Inflammatory macrophage treated with lipopolysaccharide for 4 hours (primary cell): Measurements from ENCODE around the gene KLF13.

Experiments
- DNase-seq: peaks from one replicate; pipeline ENCODE4 v3.0.0-alpha.2; 2020

The KLF13 gene

DNA sequence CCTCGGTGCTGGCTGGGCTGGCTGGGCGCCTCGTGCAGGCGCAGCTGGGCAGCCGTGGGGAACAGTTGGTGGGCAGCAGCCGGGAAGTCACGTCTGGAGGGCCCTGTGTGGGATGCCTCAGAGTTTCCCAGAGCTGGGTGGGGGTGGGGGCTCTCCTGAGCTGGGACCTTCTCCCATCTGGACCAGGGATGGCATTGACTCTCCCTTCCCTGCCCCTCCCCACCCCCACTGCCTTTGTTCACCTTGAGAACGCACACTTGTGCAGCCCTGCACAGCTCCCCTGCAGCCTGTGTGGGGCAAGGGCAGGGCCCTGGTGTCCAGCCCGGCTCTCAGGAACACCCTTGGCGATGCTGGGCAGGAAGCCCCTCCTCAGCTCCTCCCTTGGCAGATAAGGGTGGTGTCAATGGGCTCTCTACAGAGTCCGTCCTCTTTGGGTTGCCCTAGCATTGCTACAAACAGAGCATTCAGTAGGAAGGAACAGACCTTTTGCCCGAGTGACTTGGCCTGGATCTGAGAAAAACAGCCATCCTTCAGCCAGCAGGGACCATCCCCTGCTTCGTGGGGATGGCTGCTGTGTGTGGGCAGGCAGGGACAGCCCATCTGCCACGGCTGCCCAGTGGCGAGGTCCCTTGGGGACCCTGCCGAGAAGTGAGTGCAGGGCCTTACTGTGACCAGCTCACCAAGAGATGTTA is 25.5 kb upstream of the KLF13 start:
- DNase-seq, result no peak

DNA sequence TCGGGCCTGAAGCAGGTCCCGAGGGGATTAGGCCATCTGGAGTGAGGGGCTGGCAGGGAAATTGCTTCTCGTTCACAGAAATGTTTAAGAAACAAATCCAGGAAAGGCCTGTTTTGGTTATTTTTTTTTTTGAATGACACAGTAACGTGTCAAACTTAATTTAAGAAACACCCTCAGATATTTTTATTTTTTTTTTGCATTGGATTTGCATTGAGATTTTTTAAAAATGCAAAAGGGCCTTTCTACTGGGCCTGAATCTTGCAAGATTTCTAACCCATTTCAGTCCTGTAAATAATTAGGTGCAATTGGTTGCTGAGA is 25.0 kb upstream of the KLF13 start:
- no peak for DNase-seq

DNA sequence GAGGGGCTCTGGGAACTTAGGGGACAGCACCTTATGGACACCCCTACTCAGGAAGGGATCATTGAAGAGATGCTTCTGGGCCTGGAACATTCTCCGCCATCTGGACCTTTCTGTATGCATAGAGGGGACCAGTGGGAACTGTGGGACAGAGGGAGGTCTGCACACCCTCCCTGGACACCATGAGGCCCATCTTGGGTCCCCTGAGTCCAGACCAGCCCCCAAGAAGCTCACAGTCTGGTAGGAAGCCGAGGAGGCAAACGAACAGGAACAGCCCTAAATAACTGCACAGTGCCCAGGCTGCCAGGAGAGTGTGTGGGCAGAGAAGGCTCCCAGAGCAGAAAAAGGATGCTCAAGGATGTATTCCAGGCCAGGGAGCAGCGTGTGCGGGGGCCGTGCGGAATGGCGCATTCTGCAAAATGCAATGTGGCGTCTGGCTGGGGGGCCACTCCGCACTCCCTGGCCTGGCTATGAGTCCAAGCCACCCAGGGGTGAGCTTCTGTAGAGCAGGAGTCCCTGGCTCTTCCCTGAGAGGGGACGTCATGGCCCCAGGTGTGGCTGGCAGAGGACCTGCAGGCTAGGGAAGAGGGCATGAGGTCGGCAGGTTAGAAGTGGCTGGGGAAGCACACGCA is 24.5 kb upstream of the KLF13 start:
- no peak for DNase-seq

DNA sequence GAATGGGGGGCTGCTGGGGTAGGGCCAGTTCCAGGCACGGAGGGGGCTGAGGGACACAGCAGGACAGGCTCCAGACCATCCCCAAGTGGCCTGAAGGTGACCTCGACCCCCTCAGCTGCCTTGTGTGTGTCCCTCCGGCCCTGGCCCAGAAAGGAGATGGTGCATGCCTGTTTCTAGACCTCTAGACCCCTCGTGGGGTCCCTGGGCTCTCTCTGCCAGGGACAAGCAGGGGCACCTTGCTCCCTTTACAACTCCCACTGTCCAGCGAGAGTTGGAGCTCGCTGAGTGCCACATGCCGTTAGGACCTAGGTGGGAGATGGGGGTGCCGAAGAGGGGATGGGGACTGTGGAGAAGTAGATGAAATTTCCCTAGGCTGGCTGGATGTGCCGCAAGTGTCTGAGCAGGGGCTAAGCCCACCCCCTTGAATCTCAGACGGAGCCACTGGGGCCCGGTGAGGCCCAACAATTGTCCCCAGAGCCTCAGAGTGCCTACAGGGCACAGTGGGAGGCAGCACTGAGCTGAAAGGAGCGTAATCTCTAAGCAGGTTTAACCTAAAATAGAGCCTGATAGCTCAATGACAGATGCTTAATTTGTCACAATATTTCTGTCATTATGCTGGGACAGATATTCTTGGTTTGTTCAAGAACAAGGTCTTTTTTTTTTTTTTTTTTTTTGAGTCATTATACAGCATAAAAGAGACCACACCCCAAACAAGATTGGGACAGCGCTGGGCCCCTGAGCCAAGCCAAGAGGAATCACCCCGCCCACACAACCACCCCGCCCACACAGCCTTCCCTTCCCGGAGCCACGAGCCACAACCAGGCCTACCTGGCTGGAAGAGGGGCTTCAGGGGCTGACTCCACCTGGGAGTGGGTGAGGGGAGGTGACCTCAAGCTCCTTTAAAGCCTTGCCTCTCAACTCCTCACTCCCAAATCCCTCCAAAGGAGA is 23.6 kb upstream of the KLF13 start:
- DNase-seq, result peak; percentile 48

DNA sequence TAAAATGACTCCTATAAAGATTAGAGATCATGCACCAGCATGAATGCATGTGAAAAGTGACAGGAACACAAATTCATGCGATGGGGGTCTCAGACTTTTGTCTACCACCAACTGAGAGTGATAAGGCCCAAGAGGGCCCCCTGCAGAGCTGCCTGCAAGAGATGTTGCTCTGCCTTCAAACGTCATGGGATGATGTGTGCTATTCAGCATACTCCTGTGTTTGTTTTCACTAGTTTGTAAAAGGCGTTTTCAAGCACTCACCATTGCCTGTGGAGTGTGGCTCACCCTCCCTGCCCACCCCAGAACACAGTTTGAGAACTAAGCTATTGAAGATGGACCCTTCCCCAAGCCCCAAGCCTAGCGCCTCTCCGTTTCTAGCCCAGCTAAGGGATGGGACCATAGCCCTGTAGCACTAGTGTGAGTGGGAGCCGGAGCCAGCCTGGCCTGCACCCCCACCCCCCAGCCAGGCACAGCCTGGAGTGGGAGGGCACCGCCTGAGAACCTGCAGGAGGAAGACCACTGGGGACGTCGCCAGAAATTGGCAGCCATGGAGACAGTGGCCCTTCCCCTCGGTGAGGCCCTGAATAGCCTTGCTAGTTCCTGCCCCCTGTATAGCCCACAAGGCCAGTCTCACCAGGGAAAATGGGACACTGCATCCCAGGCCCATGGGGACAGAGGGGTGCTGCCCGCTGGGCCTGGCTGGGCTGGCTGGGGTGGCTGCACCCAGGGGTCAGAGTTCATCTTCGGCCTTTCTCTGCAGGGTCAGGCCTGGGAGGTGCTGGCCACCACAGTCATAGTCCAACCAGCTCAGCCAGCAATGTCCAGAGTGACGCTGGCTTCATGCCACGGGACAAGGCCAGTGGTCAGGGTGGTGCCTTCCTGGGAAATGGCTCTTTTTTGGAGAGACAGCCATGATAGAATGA is 22.6 kb upstream of the KLF13 start:
- DNase-seq, result no peak

DNA sequence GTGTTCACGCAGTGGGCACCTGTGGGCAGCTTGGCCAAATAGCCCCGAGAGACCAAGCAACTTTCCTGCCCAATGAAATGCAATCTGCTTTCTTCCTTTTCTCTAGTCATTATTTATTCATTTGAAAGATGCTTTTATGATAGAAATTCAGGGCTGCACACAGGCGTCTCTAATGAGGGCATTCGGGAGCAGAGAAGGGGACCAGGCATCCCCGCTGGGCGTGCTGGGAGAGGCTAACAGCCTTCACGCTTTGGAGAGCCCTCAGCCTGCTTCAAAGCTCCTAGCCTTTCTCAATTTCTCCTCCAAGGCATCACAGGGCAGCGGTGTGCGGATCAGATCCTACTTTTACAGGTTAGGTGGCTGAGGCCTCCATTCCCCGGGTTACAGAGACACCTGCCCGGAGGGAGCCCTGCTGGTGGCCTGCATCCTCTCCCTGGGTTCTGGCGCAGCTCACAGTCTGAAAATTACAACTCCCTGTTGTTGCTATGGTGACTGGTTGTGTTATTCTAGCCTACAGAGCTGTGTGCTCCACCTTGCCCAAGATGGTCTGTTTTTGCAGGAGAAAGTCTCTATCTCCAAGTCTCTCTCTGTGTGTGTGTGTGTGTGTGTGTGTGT is 21.8 kb upstream of the KLF13 start:
- DNase-seq, result no peak

DNA sequence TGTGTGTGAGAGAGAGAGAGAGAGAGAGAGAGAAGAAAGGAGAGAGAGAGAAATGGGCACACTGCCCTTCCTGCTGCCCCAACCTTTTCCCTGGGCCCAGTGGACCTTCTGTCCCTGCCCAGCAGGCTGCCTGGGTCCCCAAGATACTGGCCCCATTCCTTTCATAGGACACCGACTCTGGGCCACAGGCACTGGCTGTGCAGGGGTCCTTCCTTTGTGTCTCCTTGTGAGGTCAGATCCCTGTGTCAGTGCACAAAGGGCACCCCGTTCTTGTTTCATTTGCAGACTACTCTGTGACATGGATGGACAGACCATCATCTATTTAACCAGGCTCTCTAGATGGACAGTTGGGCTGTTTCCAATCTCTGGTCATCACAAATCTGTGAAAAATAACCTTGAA is 21.3 kb upstream of the KLF13 start:
- no peak for DNase-seq

DNA sequence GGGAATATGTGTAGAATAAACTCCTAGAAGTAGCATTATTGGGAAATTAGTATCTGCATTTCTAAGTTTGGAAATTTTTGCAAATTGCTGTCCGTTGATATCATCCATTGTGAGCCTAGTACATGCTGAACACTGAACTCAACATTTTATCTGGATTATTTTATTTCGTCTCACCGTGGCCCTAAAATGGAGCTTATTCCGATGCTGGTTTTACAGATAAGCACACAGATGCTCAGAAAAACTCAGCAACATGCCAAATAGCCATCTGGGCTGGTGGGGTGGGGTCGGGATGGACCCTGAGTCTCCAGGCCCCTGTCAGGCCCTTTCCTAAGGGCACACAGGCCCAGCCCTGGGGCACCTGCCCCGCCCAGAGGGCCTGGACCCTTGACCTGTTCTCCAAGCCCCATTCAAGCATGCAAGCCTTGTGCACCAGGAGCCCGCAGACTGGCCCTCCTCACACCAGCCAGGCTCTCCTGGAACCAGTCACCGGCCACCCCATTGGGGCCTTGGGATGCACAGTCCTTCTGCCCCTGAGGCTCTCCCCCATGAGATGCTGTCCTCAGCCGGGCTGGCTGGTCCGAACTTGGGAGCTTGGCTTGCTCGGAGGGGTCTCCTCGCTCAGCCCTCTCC is 20.7 kb upstream of the KLF13 start:
- no peak for DNase-seq

DNA sequence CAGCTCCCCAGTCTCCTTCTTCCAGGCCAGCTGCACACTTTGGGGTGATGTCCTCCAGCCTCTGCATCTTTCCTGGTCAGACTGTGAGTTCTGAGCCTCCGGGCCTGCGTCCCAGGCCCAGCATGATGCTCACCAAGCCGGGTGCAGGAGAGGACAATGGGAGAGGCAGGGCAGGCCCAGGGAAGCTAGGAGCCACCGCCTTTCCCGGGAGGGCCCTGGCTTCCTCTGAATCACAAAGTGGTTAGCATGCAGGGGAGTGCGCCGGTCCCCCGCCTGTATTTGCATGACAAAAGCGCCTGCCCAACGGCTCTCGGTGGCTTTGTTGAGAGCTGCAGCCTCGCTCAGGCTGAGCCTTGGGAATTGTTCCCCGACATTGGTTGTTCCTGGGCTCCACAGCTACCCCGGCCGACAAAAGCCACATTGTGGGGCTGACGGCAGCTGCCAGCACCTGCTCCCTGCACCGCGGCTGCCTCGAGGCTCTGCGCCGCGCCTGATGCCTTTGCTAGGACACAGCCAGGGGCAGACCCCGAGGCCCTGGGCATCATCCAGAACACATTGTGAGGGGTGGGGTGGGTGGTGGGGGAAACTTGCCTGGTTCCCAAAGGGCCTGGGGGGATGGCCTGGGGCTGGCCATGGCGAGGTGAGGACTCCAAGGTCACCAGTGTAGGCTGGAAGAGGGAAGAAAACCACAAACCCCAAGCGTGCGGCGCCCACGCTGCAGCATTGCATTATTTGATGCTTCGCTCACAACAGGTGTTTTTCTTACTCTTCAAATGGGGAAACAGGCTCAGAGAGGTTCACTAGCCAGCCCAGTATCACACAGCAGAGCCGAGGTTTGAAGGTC is 20.0 kb upstream of the KLF13 start:
- DNase-seq, result no peak

DNA sequence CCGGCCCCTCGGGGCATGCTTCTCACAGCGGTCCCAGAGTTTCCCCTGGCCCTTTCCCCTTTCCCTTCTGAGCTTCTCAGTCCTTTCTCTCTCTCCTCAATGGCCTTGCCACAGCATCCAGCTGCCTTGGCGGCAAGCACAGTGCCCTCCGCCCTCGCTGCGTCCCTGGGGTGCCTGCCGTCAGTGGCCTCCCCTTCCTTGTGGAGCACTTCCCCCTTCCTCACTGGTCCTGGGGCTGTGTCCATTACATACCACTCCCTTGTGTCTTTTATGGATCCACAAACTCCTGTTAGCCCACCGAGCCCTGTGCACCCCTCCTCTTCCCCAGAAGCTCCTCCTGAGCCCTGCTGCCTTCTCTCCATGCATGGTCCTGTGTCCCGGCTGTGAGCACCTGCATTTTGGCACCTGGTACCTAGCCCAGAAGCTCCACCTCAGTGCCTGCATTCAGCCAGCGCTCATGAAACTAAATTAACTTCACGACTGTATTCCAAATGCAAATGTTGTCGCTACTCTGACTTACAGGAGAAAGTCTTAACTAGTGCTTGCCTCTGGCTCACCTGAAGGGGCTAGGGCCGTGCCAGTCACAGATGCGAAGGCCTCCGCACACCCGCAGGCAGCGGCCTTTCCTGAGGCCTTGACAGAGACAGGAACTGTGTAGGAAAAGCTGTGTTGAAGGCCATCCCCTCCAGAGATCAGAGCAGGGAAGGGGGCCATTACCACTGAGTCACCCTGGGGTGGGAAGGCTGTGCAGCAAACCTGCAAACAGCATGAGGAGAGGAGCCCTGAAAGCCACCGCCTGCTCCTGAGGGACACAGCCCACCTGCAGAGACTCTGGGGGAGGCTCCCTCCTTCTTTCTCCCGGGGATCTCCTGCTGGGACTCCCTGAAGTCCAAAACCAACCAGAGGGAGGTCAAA is 19.1 kb upstream of the KLF13 start:
- DNase-seq, result no peak

DNA sequence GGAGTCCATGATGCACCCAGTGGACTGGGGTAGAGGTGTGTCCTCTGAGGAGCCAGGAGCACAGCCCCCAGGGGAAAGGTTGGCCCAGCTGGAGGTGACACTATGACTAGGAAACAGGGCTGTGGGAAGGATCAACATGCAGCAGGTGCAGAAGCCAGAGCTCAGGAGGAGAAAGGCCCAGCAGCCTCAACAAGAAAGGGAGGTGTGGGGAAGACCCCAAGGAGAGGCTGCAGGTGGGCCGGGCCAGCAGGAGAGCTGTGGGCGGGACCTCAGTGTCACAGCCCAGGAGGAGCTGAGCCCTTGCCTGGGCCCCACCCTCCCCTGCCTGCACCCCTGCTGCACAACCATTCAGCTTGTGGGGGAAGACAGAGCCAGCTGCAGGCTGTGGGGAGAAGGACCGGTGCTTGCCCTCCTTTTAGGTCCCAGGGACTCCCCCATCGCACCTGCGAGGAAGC is 18.4 kb upstream of the KLF13 start:
- no peak for DNase-seq

DNA sequence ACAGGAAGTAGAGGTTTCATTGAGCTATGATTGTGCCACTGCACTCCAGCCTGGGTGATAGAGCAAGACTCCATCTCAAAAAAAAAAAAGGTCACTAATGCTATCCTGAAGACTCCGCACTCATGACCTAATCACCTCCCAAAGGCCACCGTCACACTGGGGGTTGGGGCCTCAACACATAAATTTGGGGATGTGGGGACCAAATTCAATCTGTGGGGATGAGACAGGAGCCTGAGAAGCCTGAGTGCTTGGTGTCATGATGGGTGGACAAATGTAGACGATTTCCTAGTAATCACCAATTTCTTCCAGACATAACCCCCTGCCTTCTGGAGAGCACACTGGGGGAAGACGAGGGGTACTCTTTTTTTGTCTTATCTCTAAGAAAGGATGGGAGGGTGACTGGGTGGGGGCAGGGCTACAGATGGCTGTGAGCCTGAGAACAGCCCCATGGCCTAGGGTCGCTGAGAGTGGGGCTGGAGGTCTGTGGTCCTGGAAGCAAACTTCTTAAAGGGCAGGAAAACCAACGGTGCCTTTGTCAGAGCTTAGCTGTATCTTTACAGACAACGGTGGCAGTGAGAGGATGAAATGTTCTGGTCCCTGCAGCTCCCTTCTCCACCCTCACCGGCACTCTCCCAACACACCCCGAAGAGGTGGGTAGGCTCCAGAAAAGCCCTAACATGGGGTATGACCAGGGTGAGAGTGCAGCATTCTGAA is 16.6 kb upstream of the KLF13 start:
- no peak for DNase-seq

DNA sequence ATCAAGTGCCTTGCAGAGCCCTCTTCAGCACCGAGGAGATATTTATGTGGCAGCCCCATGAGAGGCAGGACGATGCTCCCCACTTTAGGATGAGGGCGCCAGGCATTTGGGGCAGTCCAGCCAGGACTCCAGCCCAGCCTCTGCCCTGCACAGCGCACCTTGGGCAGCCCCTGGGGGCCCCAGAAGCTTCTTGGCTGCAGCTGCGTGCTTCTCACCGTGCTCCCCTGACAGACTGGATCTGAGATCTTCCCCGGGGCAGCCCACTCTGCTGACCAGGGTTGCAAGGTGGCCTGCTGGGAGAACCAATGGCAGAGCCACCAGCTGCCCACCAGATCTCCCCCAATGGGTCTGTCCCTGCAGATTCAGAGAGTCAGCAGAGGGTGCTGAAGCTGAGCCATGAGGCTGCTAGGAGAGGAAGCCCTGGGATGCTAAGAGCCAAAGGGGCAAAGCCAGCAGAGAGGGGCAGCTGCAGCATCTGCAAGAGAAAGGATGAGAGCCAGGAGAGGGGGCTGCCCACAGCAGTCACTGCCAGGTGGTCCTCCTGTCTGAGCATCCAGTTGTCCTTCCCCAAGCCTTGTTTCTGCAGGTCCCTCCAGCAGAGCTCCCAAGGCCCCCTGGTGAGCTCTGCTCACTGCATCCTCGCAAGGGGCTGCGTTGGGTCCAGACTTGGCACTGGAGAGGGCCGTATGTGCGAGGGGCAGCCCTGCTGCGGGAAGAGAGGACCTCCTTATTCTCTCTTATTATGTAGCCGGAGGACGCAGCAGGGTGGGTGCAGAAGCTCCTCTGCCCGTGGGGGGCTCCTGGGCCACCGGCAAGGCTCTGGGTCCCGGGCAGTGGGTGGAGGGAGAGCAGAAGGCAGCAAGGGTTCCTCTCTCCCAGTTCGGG is 14.7 kb upstream of the KLF13 start:
- DNase-seq, result no peak

DNA sequence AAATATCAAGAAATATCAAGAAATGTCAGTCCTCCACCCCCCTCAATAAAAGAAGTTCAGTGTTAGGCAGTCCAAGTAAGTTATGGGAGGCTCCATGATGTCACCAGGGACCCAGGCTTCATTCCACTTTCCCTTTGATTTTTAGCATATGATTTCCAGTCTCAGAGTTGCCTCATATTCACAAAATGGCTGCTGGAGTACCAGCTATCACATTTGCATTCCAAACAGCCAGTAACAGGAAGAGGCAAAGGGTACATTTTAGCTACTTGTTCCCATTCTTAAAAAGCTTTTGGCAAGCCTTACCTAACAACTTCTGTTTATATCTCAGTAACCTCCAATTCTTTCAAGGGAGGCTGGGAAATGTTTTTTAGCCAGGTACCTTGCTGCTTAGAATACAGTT is 13.4 kb upstream of the KLF13 start:
- no peak for DNase-seq

DNA sequence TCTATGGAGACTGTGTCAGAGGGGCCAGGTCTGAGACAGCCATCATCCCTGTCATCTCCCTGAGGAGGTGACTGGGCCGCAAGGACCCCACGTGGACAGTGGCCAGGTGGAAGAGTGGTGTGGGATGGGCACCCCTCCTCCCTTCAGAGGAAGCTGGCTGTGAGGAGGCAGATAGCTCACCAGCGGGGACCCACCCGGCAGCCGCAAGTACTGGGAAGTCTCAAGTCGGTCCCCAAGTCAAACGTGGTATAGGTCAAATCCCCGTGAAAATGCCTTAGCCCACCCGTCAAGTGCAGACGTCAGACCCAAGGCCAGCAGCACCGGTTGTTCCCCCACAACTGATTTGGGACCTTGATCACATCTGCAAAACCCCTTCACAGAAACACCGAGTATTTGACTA is 12.3 kb upstream of the KLF13 start:
- DNase-seq, result no peak

DNA sequence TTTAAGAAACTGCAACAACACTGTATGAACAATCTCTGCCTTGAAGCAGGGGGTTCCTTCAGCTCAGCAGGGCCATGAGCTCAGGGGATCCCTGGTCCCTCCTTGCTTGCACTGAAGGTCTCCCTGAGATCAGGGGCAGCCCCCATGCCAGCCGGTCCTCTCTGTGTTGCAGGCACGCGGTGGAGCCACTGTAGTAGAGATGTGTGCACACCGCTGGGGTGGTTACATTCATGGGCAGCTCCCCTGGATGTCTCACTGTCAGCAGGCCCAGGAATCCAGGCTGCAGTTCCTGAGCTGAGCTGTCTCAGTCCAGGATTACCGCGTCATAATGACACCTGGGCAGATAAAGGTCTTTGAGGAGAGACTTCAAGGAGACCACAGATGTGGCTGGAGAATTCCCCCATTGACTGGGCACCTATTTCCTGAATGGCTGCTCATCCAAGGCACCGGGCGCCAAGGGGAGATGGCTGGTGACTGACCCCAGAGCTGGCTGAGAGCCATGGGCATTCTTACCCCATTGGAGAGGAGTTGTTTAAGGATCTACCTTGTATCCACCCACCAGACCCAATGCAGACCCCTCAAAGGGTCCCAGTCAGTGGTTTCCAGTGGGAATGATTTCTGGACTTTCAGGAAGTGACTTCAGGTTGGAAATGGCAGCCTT is 10.4 kb upstream of the KLF13 start:
- DNase-seq, result no peak

DNA sequence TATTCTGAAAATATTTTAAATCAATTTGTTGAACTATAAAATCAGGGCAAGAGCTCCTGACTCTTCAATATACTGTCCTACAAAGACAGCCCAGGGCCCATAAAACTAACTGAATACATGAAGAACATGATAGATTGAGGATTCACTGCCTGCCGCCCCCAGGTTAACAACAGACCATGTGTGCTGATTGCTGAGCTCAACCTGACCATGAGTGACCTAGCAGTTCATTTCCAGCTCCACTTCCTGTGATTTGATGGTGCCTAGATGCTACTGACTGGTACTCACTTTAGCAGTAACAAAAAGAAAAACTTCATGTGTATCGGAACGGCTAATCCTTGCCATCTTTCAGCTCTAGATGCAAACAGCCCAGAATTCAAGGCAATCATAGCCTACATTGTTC is 9.6 kb upstream of the KLF13 start:
- no peak for DNase-seq
